ENCODE measurements around the gene ACP7.

GRCh38 chr19:39054091-39054470 lies 30.1 kb upstream of the ACP7 start:
- TF ChIP-seq CTCF (IDR thresholded peaks at IDR 0.05; ENCODE audit: low read length) (no peak), EZH2 (optimal IDR thresholded peaks at IDR 0.05; ENCODE audit: low read depth, low read length) (no peak)
